ENCODE results near the gene MYO7B.

Gene MYO7B

GRCh38 chr2:127590386-127591190 lies 55.1 kb downstream of the MYO7B start:
- Histone ChIP-seq H3K4me2 (ENCODE audit: low read depth, low read length) (no peak overlapping the region), H3K27me3 (replicated peaks; ENCODE audit: insufficient read depth, low read length) (peaks cover 12% of the 10 kb centered on the region; the same call in 1 of the 2 replicates), H3K9me3 (replicated peaks; ENCODE audit: insufficient read depth, low read length) (no peaks in the 10 kb centered on the region), H4K20me1 (ENCODE audit: insufficient read depth, low read length) (no peaks in the 10 kb centered on the region), H3K4me3 (ENCODE audit: low read length) (no peak overlapping the region), H3K79me2 (ENCODE audit: low read length) (no peaks in the 10 kb centered on the region), H3K9me2 (replicated peaks; ENCODE audit: insufficient read depth, low read length) (no peaks in the 10 kb centered on the region), H3K36me3 (replicated peaks; ENCODE audit: insufficient read depth, low read length) (no peaks in the 10 kb centered on the region), H3K4me1 (ENCODE audit: low read length) (no peaks in the 10 kb centered on the region), H3K9ac (ENCODE audit: low read length) (no peak overlapping the region), H3F3A (ENCODE audit: insufficient read depth, low read length) (no peaks in the 10 kb centered on the region), H3K27ac (ENCODE audit: low read length) (no peak overlapping the region), H2AFZ (ENCODE audit: low read length) (no peak overlapping the region)
- DNase-seq: no peak
- TF ChIP-seq EZH2 (optimal IDR thresholded peaks at IDR 0.05; ENCODE audit: low read depth, low read length) (no peak), EZH2phosphoT487 (IDR thresholded peaks at IDR 0.05; ENCODE audit: low read length) (no peak), CTCF (IDR thresholded peaks at IDR 0.05; ENCODE audit: low read length) (no peak)

- peaks cover 5% of the 10 kb centered on the region; the same call in 1 of the 2 replicates for H3K27me3 ChIP-seq (replicated peaks; ENCODE audit: insufficient read depth, low read length)
- no peaks in the 10 kb centered on the region for H3K9me3 ChIP-seq (replicated peaks; ENCODE audit: insufficient read depth, low read length)
- H3F3A ChIP-seq (ENCODE audit: insufficient read depth, low read length): no peaks in the 10 kb centered on the region
- no peaks in the 10 kb centered on the region for H3K9me2 ChIP-seq (replicated peaks; ENCODE audit: insufficient read depth, low read length)
- H3K4me1 ChIP-seq (ENCODE audit: low read length): no peaks in the 10 kb centered on the region
- no peak overlapping the region for H3K27ac ChIP-seq (ENCODE audit: low read length)
- no peak overlapping the region for H3K4me3 ChIP-seq (ENCODE audit: low read length)
- H3K79me2 ChIP-seq (ENCODE audit: low read length): no peaks in the 10 kb centered on the region
- peak; percentile 34 for DNase-seq
- no peaks in the 10 kb centered on the region for H4K20me1 ChIP-seq (ENCODE audit: insufficient read depth, low read length)
- H3K9ac ChIP-seq (ENCODE audit: low read length): no peak overlapping the region
- no peak overlapping the region for H3K4me2 ChIP-seq (ENCODE audit: low read depth, low read length)
- no peaks in the 10 kb centered on the region for H3K36me3 ChIP-seq (replicated peaks; ENCODE audit: insufficient read depth, low read length)
- TF ChIP-seq EZH2 (optimal IDR thresholded peaks at IDR 0.05; ENCODE audit: low read depth, low read length): no peak
- TF ChIP-seq CTCF (IDR thresholded peaks at IDR 0.05; ENCODE audit: low read length): peak; percentile 93
- no peak overlapping the region for H2AFZ ChIP-seq (ENCODE audit: low read length)
These were observed 55.9 kb downstream of the MYO7B start for GRCh38 chr2:127591221-127591923.

GRCh38 chr2:127592761-127593227 lies 57.3 kb downstream of the MYO7B start:
- Histone ChIP-seq H3F3A (ENCODE audit: insufficient read depth, low read length) (no peaks in the 10 kb centered on the region), H3K4me3 (ENCODE audit: low read length) (no peak overlapping the region), H4K20me1 (ENCODE audit: insufficient read depth, low read length) (no peaks in the 10 kb centered on the region), H3K27me3 (replicated peaks; ENCODE audit: insufficient read depth, low read length) (no peaks in the 10 kb centered on the region; the same call in 1 of the 2 replicates), H3K79me2 (ENCODE audit: low read length) (no peaks in the 10 kb centered on the region), H3K27ac (ENCODE audit: low read length) (no peak overlapping the region), H3K9me3 (replicated peaks; ENCODE audit: insufficient read depth, low read length) (no peaks in the 10 kb centered on the region), H2AFZ (ENCODE audit: low read length) (no peak overlapping the region), H3K9ac (ENCODE audit: low read length) (no peak overlapping the region), H3K9me2 (replicated peaks; ENCODE audit: insufficient read depth, low read length) (no peaks in the 10 kb centered on the region), H3K4me2 (ENCODE audit: low read depth, low read length) (no peak overlapping the region), H3K4me1 (ENCODE audit: low read length) (no peaks in the 10 kb centered on the region), H3K36me3 (replicated peaks; ENCODE audit: insufficient read depth, low read length) (no peaks in the 10 kb centered on the region)
- TF ChIP-seq CTCF (IDR thresholded peaks at IDR 0.05; ENCODE audit: low read length): no peak
- no peak for TF ChIP-seq EZH2phosphoT487 (IDR thresholded peaks at IDR 0.05; ENCODE audit: low read length)
- TF ChIP-seq EZH2 (optimal IDR thresholded peaks at IDR 0.05; ENCODE audit: low read depth, low read length): no peak
- DNase-seq: no peak
